Memory B cell (primary cell): ENCODE measurements around the gene NME9.

ENCODE experiments used
- ATAC-seq: fragments of 150-1000 bp; cut with Tn5 transposase; 2 replicates; pipeline ENCODE4 v1.10.0; 2021; ENCODE audit warnings: low read depth, mild to moderate bottlenecking, moderate library complexity
- DNase-seq, 2 donors: peaks; one replicate each; pipeline ENCODE4 v3.0.0; 2022; ENCODE audit warnings: low spot score in 2 of 2
- H3K27ac Mint-ChIP-seq: one replicate; pipeline ENCODE4 v1.8.0; 2022; ENCODE audit warnings: mild to moderate bottlenecking, moderate library complexity, mixed read lengths
- H3K27me3 Mint-ChIP-seq: one replicate; pipeline ENCODE4 v1.8.0; 2022; ENCODE audit warnings: mixed read lengths
- H3K36me3 Mint-ChIP-seq: one replicate; pipeline ENCODE4 v1.8.0; 2022; ENCODE audit warnings: mild to moderate bottlenecking, mixed read lengths
- H3K4me1 Mint-ChIP-seq: one replicate; pipeline ENCODE4 v1.8.0; 2022; ENCODE audit warnings: mixed read lengths
- H3K4me3 Mint-ChIP-seq: one replicate; pipeline ENCODE4 v1.8.0; 2022; ENCODE audit warnings: mild to moderate bottlenecking, moderate library complexity, mixed read lengths
- H3K9me3 Mint-ChIP-seq: one replicate; pipeline ENCODE4 v1.8.0; 2022; ENCODE audit warnings: mixed read lengths

The NME9 gene

DNA sequence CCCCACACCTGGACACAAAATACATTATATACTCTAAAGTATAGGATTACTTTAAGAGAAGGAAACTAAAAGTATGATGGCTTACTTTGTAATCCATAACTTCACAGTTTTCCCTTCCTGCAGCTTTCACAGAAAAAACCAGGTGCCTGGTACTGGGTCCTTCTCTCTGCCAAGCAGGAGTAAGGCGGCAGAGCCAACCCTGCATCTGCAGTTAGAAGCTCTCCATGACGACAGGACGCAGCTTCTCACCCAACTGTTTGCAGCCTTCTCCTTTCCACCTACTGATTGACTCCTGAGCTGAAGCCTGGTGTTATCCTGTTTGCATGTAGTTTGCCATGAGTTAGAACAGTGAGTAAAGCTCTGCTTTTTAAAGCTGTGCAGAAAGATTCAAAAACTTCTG, 25.4 kb upstream of the NME9 start:
- H3K9me3 Mint-ChIP-seq = no peaks in the 10 kb centered on the region
- no peak for ATAC-seq
- no peaks in the 10 kb centered on the region for H3K4me1 Mint-ChIP-seq
- H3K4me3 Mint-ChIP-seq = no peak overlapping the region
- no peaks in the 10 kb centered on the region for H3K36me3 Mint-ChIP-seq
- H3K27me3 Mint-ChIP-seq = peaks cover 11% of the 10 kb centered on the region
- H3K27ac Mint-ChIP-seq = no peak overlapping the region
- no peak for DNase-seq

DNA sequence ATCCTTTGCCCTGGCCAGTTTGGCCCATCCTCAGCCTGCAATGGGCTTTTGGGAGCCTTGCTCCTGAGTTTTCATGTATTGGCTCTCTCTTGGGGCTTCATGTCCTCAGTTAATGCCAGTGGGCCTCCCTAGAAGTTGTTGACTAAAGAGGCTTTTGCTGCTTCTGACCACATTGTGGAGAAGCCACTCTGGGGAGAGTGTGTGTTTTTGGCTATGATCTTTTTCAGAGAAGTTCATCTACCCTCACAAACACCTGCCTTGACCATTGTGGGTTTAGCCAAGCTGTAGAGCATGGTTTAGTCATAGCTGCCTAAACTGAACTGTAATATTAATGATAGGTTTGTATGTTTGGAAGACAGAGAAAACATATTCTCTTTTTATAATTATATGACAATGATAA, 24.7 kb upstream of the NME9 start:
- no peaks in the 10 kb centered on the region for H3K36me3 Mint-ChIP-seq
- no peak overlapping the region for H3K4me3 Mint-ChIP-seq
- no peak overlapping the region for H3K27ac Mint-ChIP-seq
- H3K4me1 Mint-ChIP-seq = no peaks in the 10 kb centered on the region
- DNase-seq (no peak), ATAC-seq (no peak)
- H3K27me3 Mint-ChIP-seq = peaks cover 11% of the 10 kb centered on the region
- H3K9me3 Mint-ChIP-seq = no peaks in the 10 kb centered on the region

DNA sequence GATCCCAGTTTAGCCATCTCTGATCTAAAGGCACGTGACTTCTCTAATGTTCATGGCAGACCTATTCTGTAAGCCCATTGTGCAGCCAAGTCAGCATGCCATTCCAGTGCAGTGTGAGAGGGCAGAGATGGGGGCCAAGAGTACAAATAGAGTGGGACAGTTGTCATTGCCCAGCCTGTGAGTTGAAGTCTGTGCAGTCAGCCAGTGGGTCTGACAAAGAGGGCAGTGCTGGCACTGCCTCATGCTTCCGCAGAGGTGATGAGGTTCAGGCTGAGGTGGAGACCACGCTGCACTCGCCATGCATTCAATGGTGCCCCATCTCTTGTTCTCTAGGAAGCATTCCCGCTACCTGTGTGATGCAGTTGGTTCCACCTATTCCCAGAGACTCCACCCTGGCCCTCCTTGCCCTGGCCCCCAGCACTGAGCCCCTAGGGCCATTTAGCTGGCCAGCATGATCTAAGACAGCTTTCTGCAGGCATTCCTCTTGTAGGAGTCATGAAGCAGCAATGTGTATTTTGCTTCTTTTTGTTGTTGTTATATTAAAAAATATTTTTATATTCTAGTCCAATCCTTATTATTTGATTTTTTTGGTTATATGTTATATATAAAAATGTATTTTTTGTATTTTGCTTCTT, 22.4 kb upstream of the NME9 start:
- H3K4me3 Mint-ChIP-seq = no peak overlapping the region
- ATAC-seq (no peak), DNase-seq (no peak)
- no peak overlapping the region for H3K27ac Mint-ChIP-seq
- no peaks in the 10 kb centered on the region for H3K9me3 Mint-ChIP-seq
- no peaks in the 10 kb centered on the region for H3K36me3 Mint-ChIP-seq
- peaks cover 12% of the 10 kb centered on the region for H3K27me3 Mint-ChIP-seq
- peaks cover 2% of the 10 kb centered on the region for H3K4me1 Mint-ChIP-seq

DNA sequence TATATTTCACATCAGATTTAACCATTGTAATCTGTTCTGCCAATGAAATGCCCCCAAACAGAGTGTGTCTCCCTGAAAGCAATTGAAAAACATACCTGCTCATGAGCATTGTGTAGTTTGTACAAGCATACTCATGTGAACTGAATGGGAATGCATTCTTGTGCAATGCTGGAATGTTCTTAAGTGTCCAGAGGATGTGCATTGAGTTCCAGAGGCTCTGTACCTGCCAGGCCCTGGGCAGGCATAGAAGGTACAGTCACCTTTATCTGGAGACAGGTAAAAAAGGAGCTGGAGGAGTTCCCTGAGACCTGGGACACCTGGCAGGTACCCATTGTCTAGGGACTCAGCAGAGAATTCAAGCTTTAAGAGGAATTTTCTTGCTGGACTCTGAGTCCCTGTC, 21.5 kb upstream of the NME9 start:
- Mint-ChIP-seq H3K9me3 (no peaks in the 10 kb centered on the region), H3K4me1 (peaks cover 2% of the 10 kb centered on the region), H3K27ac (no peak overlapping the region), H3K36me3 (no peaks in the 10 kb centered on the region), H3K4me3 (no peak overlapping the region), H3K27me3 (peaks cover 12% of the 10 kb centered on the region)
- DNase-seq (no peak), ATAC-seq (no peak)

DNA sequence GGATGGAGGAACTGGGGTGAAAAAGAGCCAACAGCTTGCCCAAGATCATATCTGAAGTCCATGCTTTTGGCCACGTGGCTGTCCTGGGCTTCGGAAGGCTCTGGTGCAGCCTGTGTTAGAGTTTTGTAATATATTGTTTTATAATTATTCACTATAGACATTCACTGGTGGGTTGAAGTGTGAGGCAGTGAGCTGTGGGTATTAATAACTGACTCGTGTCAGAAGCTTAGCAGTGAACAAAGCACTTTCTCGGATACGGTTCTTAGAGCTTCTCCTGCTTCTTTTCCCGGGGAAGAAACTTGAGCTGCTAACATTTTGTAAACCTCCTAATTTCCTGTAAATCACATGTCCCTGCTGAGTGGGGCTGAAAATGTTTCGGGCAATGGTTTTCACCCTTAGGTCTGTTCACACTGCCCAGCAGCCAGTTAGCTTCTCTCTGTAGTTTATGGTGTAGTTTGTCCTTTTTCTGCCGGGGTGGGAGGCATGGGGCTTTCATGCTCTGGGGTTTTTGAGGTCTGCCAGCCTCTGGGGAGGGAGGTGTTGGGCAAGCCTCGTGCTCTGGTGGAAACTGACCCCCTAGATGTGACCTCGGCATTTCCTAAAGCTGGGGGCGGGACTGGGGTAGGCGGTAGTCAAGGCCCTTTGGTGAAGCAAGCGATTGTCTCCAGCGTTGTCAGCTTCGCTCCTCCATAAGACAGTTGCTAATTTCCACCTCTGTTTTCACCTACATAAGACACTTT, 20.4 kb upstream of the NME9 start:
- Mint-ChIP-seq H3K4me1 (peaks cover 2% of the 10 kb centered on the region), H3K4me3 (no peak overlapping the region), H3K27ac (no peak overlapping the region), H3K9me3 (no peaks in the 10 kb centered on the region), H3K36me3 (no peaks in the 10 kb centered on the region), H3K27me3 (peaks cover 17% of the 10 kb centered on the region)
- ATAC-seq = no peak
- no peak for DNase-seq

DNA sequence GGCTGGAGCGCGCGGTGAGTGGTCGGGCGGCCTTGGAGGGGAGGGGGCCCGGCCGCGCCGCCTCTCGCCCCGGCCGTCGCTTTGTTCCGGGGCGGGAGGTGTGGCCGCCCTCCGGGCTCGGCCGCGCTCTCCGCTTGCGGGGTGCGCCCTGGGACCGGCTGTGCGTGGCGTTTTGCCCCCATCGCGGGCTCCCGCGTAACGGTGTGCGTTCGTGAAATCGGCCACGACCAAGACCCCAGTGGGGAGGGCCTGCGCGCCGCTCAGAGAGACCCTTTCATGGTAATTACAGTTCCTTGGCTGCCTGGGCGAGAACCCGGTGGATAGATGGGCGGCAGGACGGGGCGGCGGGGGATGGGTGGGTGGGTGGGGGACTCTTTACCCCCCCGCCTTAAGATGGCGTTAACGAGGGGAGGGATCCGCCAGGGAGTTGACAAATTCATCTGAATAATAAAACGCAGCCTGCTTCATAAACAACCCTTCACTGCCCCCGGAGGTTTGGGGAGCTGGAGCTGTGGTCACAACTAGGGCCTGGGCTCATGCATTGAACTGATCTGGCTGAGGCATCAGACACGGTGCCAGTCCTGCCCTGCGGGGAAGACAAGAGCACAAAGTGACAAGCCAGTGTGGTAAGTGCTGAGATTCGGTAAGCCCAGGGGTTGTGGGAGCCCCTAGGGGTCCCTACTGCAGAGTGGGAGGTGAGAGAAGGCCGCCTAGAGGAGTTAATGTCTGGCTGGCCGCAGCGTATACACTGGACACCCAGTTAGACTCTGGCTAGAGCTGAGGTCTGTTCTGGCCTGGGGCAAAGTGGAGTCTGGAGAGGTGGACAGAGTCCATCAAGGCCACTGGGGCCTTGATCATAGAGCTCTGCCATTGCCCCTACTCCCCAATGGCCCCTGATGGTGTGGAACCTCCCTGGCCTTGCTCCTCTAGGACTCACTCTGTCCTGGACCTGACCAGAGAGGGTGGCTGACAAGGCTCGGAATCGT, 19.4 kb upstream of the NME9 start:
- H3K4me1 Mint-ChIP-seq = peaks cover 2% of the 10 kb centered on the region
- H3K36me3 Mint-ChIP-seq = no peaks in the 10 kb centered on the region
- no peak overlapping the region for H3K4me3 Mint-ChIP-seq
- H3K27me3 Mint-ChIP-seq = peaks cover 23% of the 10 kb centered on the region
- no peak for DNase-seq
- no peak overlapping the region for H3K27ac Mint-ChIP-seq
- no peaks in the 10 kb centered on the region for H3K9me3 Mint-ChIP-seq
- no peak for ATAC-seq

DNA sequence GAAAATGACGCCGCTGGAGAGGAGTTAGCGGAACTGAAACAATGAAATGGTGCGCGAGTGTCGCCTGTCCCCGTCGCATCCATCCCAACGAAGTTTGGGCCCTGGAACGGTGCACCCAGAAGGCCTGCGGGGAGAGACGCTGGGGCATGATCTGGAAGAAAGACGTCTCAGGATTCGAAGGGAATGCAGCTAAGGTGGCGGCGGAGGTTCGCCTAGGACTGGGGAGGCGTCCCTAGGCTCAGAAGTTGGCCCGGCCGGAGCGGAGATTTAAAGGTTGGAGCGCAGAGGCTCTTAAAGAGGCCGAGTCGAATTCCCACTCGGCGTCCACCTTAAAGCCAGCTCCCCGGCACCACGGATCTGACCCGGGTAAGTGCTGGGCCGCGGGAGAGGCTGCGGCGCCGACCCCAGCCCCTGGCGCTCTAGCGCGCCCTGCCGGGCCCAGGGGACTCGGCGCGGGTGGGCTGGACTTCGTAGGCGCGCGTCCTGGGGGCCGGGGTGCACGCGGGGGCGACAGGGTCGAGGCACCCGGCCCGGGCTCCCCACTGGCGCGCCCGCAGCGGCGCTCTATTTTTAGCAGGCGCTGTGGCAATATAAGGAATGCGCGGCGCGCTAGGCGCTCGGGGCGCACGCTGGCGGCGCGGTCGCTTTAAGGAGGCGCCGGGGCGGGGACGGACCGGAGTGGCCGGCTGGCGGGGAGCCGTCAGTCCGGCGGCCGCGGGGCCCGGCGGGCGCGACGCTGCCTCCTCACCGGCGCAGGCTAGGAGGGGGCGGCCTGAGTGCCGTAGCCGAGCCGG, 18.5 kb upstream of the NME9 start, which contains the start of gene MRAS:
MRAS (plus strand) TSS at position 620 of the 794 bp plus-strand sequence. CDS start 24,305 bp downstream, outside the sequence.
- peaks cover 2% of the 10 kb centered on the region for H3K4me1 Mint-ChIP-seq
- peaks cover 24% of the 10 kb centered on the region for H3K27me3 Mint-ChIP-seq
- DNase-seq (no peak), ATAC-seq (peak; percentile 48)
- H3K27ac Mint-ChIP-seq = no peak within 1 kb of the TSS
- H3K36me3 Mint-ChIP-seq = no peaks in the 10 kb centered on the region
- peak within 1 kb of the TSS; percentile 85 for H3K4me3 Mint-ChIP-seq
- no peaks in the 10 kb centered on the region for H3K9me3 Mint-ChIP-seq

DNA sequence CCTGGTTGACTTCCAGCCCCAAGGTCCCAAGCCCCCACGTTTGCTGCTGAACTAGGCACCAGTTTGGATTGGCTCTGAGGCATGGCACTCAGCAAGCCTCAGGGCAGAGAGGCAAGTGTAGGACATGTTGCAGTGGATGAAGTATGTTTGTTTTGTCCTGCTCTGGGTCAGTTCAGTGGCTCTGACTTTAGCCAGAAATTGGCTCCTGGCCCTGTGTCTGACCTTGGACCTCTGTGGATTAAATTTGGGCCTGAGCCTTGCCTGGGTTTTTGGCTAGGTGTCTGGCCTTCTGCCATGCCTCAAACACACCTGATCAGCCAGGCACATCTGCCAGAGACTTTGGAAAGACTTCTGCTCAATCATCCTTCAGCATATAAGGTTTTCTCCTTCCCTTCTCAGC, 15.1 kb upstream of the NME9 start:
- peaks cover 2% of the 10 kb centered on the region for H3K4me1 Mint-ChIP-seq
- no peak overlapping the region for H3K4me3 Mint-ChIP-seq
- no peaks in the 10 kb centered on the region for H3K9me3 Mint-ChIP-seq
- DNase-seq (no peak), ATAC-seq (no peak)
- H3K27ac Mint-ChIP-seq = no peak overlapping the region
- H3K36me3 Mint-ChIP-seq = no peaks in the 10 kb centered on the region
- peaks cover 26% of the 10 kb centered on the region for H3K27me3 Mint-ChIP-seq

DNA sequence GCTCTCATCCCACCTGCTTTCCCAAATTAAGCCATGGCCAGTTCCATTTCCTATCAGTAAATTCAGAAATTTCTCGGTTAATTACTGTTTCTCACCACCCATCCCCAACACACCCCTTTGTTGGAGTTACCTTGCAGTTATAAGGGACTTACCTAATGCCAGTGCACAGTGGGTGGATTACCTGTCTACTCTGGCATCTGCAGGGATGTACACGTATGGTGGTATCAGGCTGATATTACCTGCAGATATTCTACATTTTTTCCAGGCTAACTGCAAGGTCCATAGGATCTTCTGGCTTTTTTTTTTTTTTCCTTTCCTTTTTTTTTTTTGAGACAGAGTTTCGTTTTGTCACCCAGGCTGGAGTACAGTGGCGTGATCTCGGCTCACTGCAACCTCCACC, 10.9 kb upstream of the NME9 start:
- H3K27ac Mint-ChIP-seq = no peak overlapping the region
- no peak for ATAC-seq
- no peaks in the 10 kb centered on the region for H3K9me3 Mint-ChIP-seq
- DNase-seq = no peak
- peaks cover 32% of the 10 kb centered on the region for H3K27me3 Mint-ChIP-seq
- no peaks in the 10 kb centered on the region for H3K4me1 Mint-ChIP-seq
- H3K36me3 Mint-ChIP-seq = no peaks in the 10 kb centered on the region
- no peak overlapping the region for H3K4me3 Mint-ChIP-seq

DNA sequence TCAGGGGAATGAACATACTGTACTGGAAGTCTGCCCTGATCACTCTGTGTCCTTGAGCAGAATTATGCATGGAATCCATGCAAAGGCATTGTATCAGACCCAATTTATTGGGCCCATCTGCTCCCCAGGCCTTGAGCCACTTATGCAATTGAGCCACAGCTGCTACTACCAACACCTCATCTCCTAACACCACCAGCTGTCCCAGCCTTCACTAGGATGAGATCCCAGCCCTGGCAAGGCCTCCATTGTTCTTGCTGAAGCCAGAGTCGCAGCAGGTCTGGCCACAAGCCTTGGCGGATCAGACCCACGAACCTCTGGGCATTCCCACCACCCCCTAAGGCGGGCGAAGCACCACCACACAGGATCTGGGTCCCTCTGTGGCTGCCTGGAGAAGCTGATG, 9.2 kb upstream of the NME9 start:
- no peaks in the 10 kb centered on the region for H3K36me3 Mint-ChIP-seq
- no peak for DNase-seq

DNA sequence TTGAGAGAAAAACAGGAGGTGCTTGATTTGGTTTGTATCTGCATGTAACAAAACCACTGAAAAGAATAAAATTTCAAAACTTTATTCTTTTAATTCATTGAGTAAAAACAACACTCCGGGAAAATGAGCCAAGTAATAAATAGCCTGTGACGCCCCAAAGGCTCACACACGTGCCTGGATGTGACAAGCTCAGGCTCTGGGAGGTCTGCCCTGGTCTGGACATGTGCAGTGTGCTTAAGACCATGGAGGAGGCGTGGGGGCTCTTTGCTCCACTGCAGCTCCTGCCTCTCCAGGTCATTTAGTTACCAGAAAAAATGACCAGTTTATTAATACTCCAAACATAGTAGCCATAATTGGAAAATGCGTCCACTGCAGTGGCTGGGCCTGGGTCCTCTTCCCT, 8.6 kb upstream of the NME9 start:
- peaks cover 21% of the 10 kb centered on the region for H3K27me3 Mint-ChIP-seq

More for the DNA sequence above, 9.2 kb upstream of the NME9 start:
- no peak overlapping the region for H3K27ac Mint-ChIP-seq
- peaks cover 24% of the 10 kb centered on the region for H3K27me3 Mint-ChIP-seq
- no peaks in the 10 kb centered on the region for H3K4me1 Mint-ChIP-seq
- H3K4me3 Mint-ChIP-seq = no peak overlapping the region
- no peaks in the 10 kb centered on the region for H3K9me3 Mint-ChIP-seq
- no peak for ATAC-seq

DNA sequence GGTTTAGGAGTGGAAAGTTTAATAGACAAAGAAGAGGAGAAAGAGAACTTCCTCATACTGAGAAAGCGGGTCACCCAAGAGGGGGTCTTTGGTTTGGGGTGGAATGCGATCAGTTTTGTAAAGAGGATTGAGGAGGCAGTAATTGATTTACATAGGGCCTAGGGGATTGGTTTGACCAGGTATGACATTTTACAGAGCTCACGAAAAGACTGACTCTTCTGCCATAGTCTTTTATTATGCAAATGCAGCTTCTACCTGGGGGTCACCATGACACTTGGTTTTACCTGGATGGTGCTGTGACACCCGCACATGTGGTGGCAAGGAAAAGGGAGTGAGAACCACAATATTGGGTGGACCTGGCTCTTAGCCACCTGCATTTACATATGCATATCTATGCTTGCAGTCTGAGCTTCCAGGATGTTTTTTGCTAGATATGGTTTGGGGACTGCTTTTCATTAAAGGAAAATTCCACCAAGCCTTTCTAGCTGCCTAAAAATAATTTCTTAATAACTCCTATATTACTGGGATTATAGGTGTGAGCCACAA, 6.9 kb upstream of the NME9 start:
- no peak overlapping the region for H3K4me3 Mint-ChIP-seq
- DNase-seq (no peak), ATAC-seq (no peak)
- no peak overlapping the region for H3K27ac Mint-ChIP-seq
- H3K9me3 Mint-ChIP-seq = no peaks in the 10 kb centered on the region
- no peaks in the 10 kb centered on the region for H3K36me3 Mint-ChIP-seq
- H3K4me1 Mint-ChIP-seq = no peaks in the 10 kb centered on the region
- peaks cover 17% of the 10 kb centered on the region for H3K27me3 Mint-ChIP-seq

More for the DNA sequence above, 8.6 kb upstream of the NME9 start:
- Mint-ChIP-seq H3K4me1 (no peaks in the 10 kb centered on the region), H3K4me3 (no peak overlapping the region), H3K9me3 (no peaks in the 10 kb centered on the region), H3K36me3 (no peaks in the 10 kb centered on the region), H3K27ac (no peak overlapping the region)
- no peak for DNase-seq
- ATAC-seq = no peak

DNA sequence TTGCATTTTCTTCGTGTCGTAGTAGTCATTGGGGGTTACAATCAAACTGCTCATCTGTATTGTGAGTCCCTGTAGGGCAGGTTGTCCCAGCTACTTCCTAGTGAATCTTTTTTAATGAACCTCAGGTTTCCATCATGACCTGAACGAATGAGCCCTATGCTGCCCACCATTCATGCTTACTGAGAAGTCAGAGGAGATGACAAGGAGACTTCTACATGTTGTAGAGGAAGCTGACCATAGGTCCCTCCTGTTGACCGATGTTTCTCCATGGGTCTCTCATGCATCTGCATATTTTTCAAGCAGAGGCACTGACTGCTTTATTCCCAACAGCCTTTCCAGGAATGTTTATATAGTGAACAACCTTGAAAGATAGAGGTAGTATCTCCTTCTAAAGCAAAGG, 5.0 kb upstream of the NME9 start:
- no peaks in the 10 kb centered on the region for H3K36me3 Mint-ChIP-seq
- no peak overlapping the region for H3K27ac Mint-ChIP-seq
- peaks cover 2% of the 10 kb centered on the region for H3K4me1 Mint-ChIP-seq
- H3K4me3 Mint-ChIP-seq = no peak overlapping the region
- peaks cover 14% of the 10 kb centered on the region for H3K27me3 Mint-ChIP-seq
- DNase-seq = no peak
- no peaks in the 10 kb centered on the region for H3K9me3 Mint-ChIP-seq
- ATAC-seq = no peak
